Measurements from ENCODE around the gene DCBLD2. TPM values are rescaled to one million over a fixed set of nuclear protein-coding genes. Genes with fewer than 3 reads are reported as not detected.

DCBLD2 gene
- total and polyA plus RNA-seq, 2 of the 13 experiments (the other 11 are each of a cell fraction or from before 2014, with no cell fraction given) = 43.8 to 56.9 TPM

- CTCF ChIA-PET (ENCODE audit: low intra/inter-chr PET ratio, low total read pairs) = no interaction called here
- Histone ChIP-seq H3K27me3 (ENCODE audit: control insufficient read depth in 1 of 2, insufficient read depth in 2 of 2, low read length in 2 of 2) (no peaks in the 10 kb centered on the region), H4K20me1 (ENCODE audit: insufficient read depth, low read length) (no peaks in the 10 kb centered on the region), H3K4me2 (ENCODE audit: low read depth, low read length) (no peak overlapping the region), H3K4me3 (replicated peaks in 1 of 3; ENCODE audit: insufficient read depth in 1 of 3, low read depth in 2 of 3, low read length in 3 of 3) (no peak overlapping the region), H3K4me1 (ENCODE audit: insufficient read depth, low read length) (peaks cover 12% of the 10 kb centered on the region), H3K36me3 (replicated peaks in 1 of 2; ENCODE audit: control insufficient read depth in 1 of 2, insufficient read depth in 2 of 2, low read length in 2 of 2) (peaks cover 4 to 21% of the 10 kb centered on the region in 2 experiments; a peak in 4 of 5 replicates), H3K9me3 (ENCODE audit: low read length) (no peaks in the 10 kb centered on the region), H3K79me2 (ENCODE audit: insufficient read depth, low read length) (no peaks in the 10 kb centered on the region), H3K27ac (ENCODE audit: extremely low read length, insufficient read depth, low read length) (no peak overlapping the region), H3K9ac (ENCODE audit: insufficient read depth, low read depth, low read length) (no peak overlapping the region), H2AFZ (ENCODE audit: low read length) (no peak overlapping the region)
- 96% methylated on average over 3 of the region's 3 CpGs for WGBS (ENCODE audit: low lambda C conversion rate)
- ATAC-seq (no peak; the same call in 2 of the 3 replicates), DNase-seq (ENCODE audit: low spot score) (no peak), FAIRE-seq (no peak)
- TF ChIP-seq RBM22 (optimal IDR thresholded peaks at IDR 0.05; ENCODE audit: low read length) (peak; percentile 21), FOXA1 (IDR thresholded peaks at IDR 0.05) (no peak), FOXA1 (CRISPR knock-in tag; IDR thresholded peaks at IDR 0.05) (no peak)
- POLR2A ChIA-PET = no interaction called here
- BruUV-seq (replicated peaks) = no TSS peak
- intact Hi-C loops (cut with micrococcal nuclease; ENCODE audit: unreplicated experiment) (loop anchor here (5.0 kb wide), 1 partner anchor 117 kb away; no protein-coding TSS in a partner anchor), in situ Hi-C loops (cut with HindIII; ENCODE audit: extremely low pct_ligation_motif_present, low pct_unique_long_range_greater_than_20kb) (no loop called here)
These were observed 102.0 kb downstream of the DCBLD2 start for GRCh38 chr3:98799479-98799878.

- intact Hi-C loops (cut with micrococcal nuclease; ENCODE audit: unreplicated experiment) = loop anchor here (5.0 kb wide), 1 partner anchor 117 kb away; no protein-coding TSS in a partner anchor
- CTCF ChIA-PET (ENCODE audit: low intra/inter-chr PET ratio, low total read pairs) = no interaction called here
- TF ChIP-seq ZNF468 (CRISPR knock-in tag; IDR thresholded peaks at IDR 0.05) = no peak
- no peak for TF ChIP-seq SMAD9 (CRISPR knock-in tag; IDR thresholded peaks at IDR 0.05)
- TF ChIP-seq ELK4 (CRISPR knock-in tag; IDR thresholded peaks at IDR 0.05; ENCODE audit: borderline replicate concordance) = no peak
- TF ChIP-seq SNAPC5 (CRISPR knock-in tag; IDR thresholded peaks at IDR 0.05; ENCODE audit: borderline replicate concordance) = no peak
- no peak for TF ChIP-seq ZNF441 (CRISPR knock-in tag; IDR thresholded peaks at IDR 0.05; ENCODE audit: borderline replicate concordance)
- no peak for TF ChIP-seq ATF4 (CRISPR knock-in tag; IDR thresholded peaks at IDR 0.05)
- TF ChIP-seq ZNF33B (CRISPR knock-in tag; IDR thresholded peaks at IDR 0.05) = no peak
- TF ChIP-seq ZSCAN9 (CRISPR knock-in tag; IDR thresholded peaks at IDR 0.05; ENCODE audit: borderline replicate concordance) = no peak
- no peak for TF ChIP-seq ZNF710 (CRISPR knock-in tag; IDR thresholded peaks at IDR 0.05; ENCODE audit: borderline replicate concordance)
- no peak for TF ChIP-seq THAP7 (CRISPR knock-in tag; IDR thresholded peaks at IDR 0.05)
These were observed 102.7 kb downstream of the DCBLD2 start for GRCh38 chr3:98798820-98799219.

More at GRCh38 chr3:98798820-98799219, 102.7 kb downstream of the DCBLD2 start:
- Histone ChIP-seq H3K4me2 (ENCODE audit: low read depth, low read length) (no peak overlapping the region), H3K4me3 (replicated peaks in 1 of 3; ENCODE audit: insufficient read depth in 1 of 3, low read depth in 2 of 3, low read length in 3 of 3) (no peak overlapping the region), H3K27ac (ENCODE audit: extremely low read length, insufficient read depth, low read length) (no peak overlapping the region), H3K4me1 (ENCODE audit: insufficient read depth, low read length) (peaks cover 12% of the 10 kb centered on the region), H3K27me3 (ENCODE audit: control insufficient read depth in 1 of 2, insufficient read depth in 2 of 2, low read length in 2 of 2) (no peaks in the 10 kb centered on the region), H3K79me2 (ENCODE audit: insufficient read depth, low read length) (no peaks in the 10 kb centered on the region), H2AFZ (ENCODE audit: low read length) (no peak overlapping the region), H3K9ac (ENCODE audit: insufficient read depth, low read depth, low read length) (no peak overlapping the region), H3K9me3 (ENCODE audit: low read length) (no peaks in the 10 kb centered on the region), H4K20me1 (ENCODE audit: insufficient read depth, low read length) (no peaks in the 10 kb centered on the region), H3K36me3 (replicated peaks in 1 of 2; ENCODE audit: control insufficient read depth in 1 of 2, insufficient read depth in 2 of 2, low read length in 2 of 2) (peaks cover 4 to 21% of the 10 kb centered on the region in 2 experiments; a peak in 4 of 5 replicates)
- no peak for FAIRE-seq
- POLR2A ChIA-PET = no interaction called here
- ATAC-seq = no peak
- WGBS (ENCODE audit: low lambda C conversion rate) = 82% methylated on average over 4 of the region's 4 CpGs
- in situ Hi-C loops (cut with HindIII; ENCODE audit: extremely low pct_ligation_motif_present, low pct_unique_long_range_greater_than_20kb) = no loop called here
- no peak for DNase-seq (ENCODE audit: low spot score)
- no TSS peak for BruUV-seq (replicated peaks)

Measured in HepG2 (cell line).